ENCODE results near the gene MICALL2. TPM values are rescaled to one million over a fixed set of nuclear protein-coding genes. Genes with fewer than 3 reads are reported as not detected.
A peak's percentile ranks its signal among the peaks of the same experiment; 100 is the strongest.

The MICALL2 gene
- polyA plus RNA-seq, 2 of the 4 experiments (the other 2 are of a cell fraction) = 6.1 to 20.6 TPM

DNA sequence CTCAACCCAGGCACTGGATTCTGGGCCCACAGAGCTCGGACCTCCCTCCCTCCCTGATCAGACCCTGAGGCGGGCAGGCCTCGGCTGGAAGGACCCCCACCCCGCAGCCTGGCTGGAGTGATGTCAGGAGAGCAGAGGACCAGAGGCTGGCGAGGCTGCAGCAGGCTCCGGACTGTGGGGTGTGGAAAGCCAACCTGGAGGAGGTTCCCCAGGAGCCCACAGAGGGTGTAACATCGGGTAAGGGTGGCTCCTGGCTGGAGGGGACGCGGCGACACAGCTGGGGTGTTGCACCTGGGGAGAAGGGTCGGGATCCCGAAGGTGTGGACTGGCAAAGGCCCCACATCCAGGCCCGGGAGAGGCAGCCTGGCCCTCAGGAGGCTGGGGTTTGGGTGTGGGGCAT is 8.9 kb upstream of the MICALL2 start:
- ChIA-PET POLR2A (no interaction called here), CTCF (no interaction called here)
- TF ChIP-seq HOXB5 (CRISPR knock-in tag; IDR thresholded peaks at IDR 0.05) (no peak), NPAS2 (CRISPR knock-in tag; IDR thresholded peaks at IDR 0.05; ENCODE audit: borderline replicate concordance) (no peak), ELK1 (IDR thresholded peaks at IDR 0.05; ENCODE audit: low read depth, low read length) (no peak), ATOH8 (CRISPR knock-in tag; IDR thresholded peaks at IDR 0.05; ENCODE audit: low read depth) (no peak), MAFK (IDR thresholded peaks at IDR 0.05; ENCODE audit: partially characterized antibody) (no peak), EHF (CRISPR knock-in tag; IDR thresholded peaks at IDR 0.05) (no peak), EP300 (IDR thresholded peaks at IDR 0.05) (no peak), CHD4 (IDR thresholded peaks at IDR 0.05; ENCODE audit: borderline replicate concordance) (no peak), CEBPB (IDR thresholded peaks at IDR 0.05) (no peak), PHF8 (IDR thresholded peaks at IDR 0.05; ENCODE audit: borderline replicate concordance, low read depth) (no peak), KDM5A (IDR thresholded peaks at IDR 0.05) (no peak), POLR2AphosphoS2 (conservative IDR thresholded peaks at IDR 0.05; ENCODE audit: low read length) (no peak), CBX2 (IDR thresholded peaks at IDR 0.05; ENCODE audit: borderline replicate concordance, low read depth) (no peak), JUN (IDR thresholded peaks at IDR 0.05) (no peak), RAD21 (conservative IDR thresholded peaks at IDR 0.05 in 1 of 2, IDR thresholded peaks at IDR 0.05 in 1 of 2) (no peak), POLR2A (IDR thresholded peaks at IDR 0.05; ENCODE audit: low read length) (no peak), CHD2 (IDR thresholded peaks at IDR 0.05; ENCODE audit: low read length, partially characterized antibody) (no peak)
- TF ChIP-seq, protein P1, sequence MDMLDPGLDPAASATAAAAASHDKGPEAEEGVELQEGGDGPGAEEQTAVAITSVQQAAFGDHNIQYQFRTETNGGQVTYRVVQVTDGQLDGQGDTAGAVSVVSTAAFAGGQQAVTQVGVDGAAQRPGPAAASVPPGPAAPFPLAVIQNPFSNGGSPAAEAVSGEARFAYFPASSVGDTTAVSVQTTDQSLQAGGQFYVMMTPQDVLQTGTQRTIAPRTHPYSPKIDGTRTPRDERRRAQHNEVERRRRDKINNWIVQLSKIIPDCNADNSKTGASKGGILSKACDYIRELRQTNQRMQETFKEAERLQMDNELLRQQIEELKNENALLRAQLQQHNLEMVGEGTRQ (IDR thresholded peaks at IDR 0.05) = no peak
- Histone ChIP-seq H3K4me1 (peaks cover 21% of the 10 kb centered on the region), H3K9me3 (no peaks in the 10 kb centered on the region), H3K4me2 (no peak overlapping the region), H3K4me3 (no peak overlapping the region), H3K27ac (0 out of 6 replicates have a peak overlapping the region, but pooled peaks of 1 of the 2 experiments have one; percentile 12)
- ATAC-seq (no peak), DNase-seq (ENCODE audit: low read depth in 1 of 2, low spot score in 1 of 2) (no peak), FAIRE-seq (no peak)
- WGBS (ENCODE audit: missing lambda C conversion rate) = 89% methylated on average over 12 of the region's 13 CpGs

GRCh38 chr7:1466524-1467271 is 7.4 kb upstream of the MICALL2 start:
- DNase-seq (ENCODE audit: low read depth in 1 of 2, low spot score in 1 of 2) = peak; percentile 51 to 70
- H3K4me2 ChIP-seq = peak overlapping the region; percentile 42

More at GRCh38 chr7:1466524-1467271, 7.4 kb upstream of the MICALL2 start:
- ChIA-PET POLR2A (no interaction called here), CTCF (interaction anchor here (0.9 to 19.9 kb wide), 2 partner anchors 10 to 272 kb away, joined by 4 to 209 read pairs; no protein-coding TSS in a partner anchor)
- Histone ChIP-seq H3K4me3 (no peak overlapping the region), H3K27ac (peak overlapping the region in 1 of 2 experiments; percentile 77; a peak in 3 of 6 replicates), H3K4me1 (peaks cover 36% of the 10 kb centered on the region), H3K9me3 (no peaks in the 10 kb centered on the region)
- FAIRE-seq (no peak), ATAC-seq (peak; percentile 16 to 47)
- no peak for TF ChIP-seq FOXS1 (CRISPR knock-in tag; IDR thresholded peaks at IDR 0.05)
- TF ChIP-seq EP300 (IDR thresholded peaks at IDR 0.05) = no peak
- TF ChIP-seq ZNF302 (CRISPR knock-in tag; IDR thresholded peaks at IDR 0.05) = no peak
- no peak for TF ChIP-seq HOXB13 (CRISPR knock-in tag; IDR thresholded peaks at IDR 0.05; ENCODE audit: low read depth)
- no peak for TF ChIP-seq RAD21 (conservative IDR thresholded peaks at IDR 0.05 in 1 of 2, IDR thresholded peaks at IDR 0.05 in 1 of 2)
- TF ChIP-seq PHF8 (IDR thresholded peaks at IDR 0.05; ENCODE audit: borderline replicate concordance, low read depth) = no peak
- TF ChIP-seq FOSB (CRISPR knock-in tag; IDR thresholded peaks at IDR 0.05) = no peak
- no peak for TF ChIP-seq CBX2 (IDR thresholded peaks at IDR 0.05; ENCODE audit: borderline replicate concordance, low read depth)
- no peak for TF ChIP-seq CHD4 (IDR thresholded peaks at IDR 0.05; ENCODE audit: borderline replicate concordance)
- no peak for TF ChIP-seq EHF (CRISPR knock-in tag; IDR thresholded peaks at IDR 0.05)
- no peak for TF ChIP-seq TP53 (CRISPR knock-in tag; IDR thresholded peaks at IDR 0.05)
- TF ChIP-seq KDM5A (IDR thresholded peaks at IDR 0.05) = no peak
- 67% methylated on average over 9 of the region's 17 CpGs for WGBS (ENCODE audit: missing lambda C conversion rate)

Data from A549 (cell line).